Subcutaneous adipose tissue (tissue), 4 donors: ENCODE data around the gene IQSEC1. TPM values are rescaled to one million over a fixed set of nuclear protein-coding genes. Genes with fewer than 3 reads are reported as not detected.

Experiments used
- CTCF ChIP-seq: fragments of 450-650 bp; IDR thresholded peaks from one replicate; pipeline ENCODE4 v1.5.1; 2016; ENCODE audit warnings: low read depth, mild to moderate bottlenecking, control low read depth, antibody characterized with exemption, moderate library complexity
- total RNA-seq, 4 donors: library from RNA; depleted of rRNA; stranded (reverse); fragments of >200 nt; gene quantifications; one replicate each; pipeline ENCODE4 v1.1.0, GENCODE V29; 2016

The IQSEC1 gene
- total RNA-seq, 4 donors from 2014 or later: 44.3 to 99.1 (median 51.8) TPM

- TF ChIP-seq CTCF: no peak
Measured at GRCh38 chr3:12990781-12991480, 82.3 kb downstream of the IQSEC1 start.

- no peak for TF ChIP-seq CTCF
Measured at GRCh38 chr3:12990306-12990705, 82.9 kb downstream of the IQSEC1 start.

GRCh38 chr3:12988728-12989454, 84.3 kb downstream of the IQSEC1 start:
- TF ChIP-seq CTCF: no peak

- no peak for TF ChIP-seq CTCF
Measured at GRCh38 chr3:12987602-12988001, 85.6 kb downstream of the IQSEC1 start.

GRCh38 chr3:12986986-12987385, 86.2 kb downstream of the IQSEC1 start:
- TF ChIP-seq CTCF: no peak

- TF ChIP-seq CTCF: no peak
Measured at GRCh38 chr3:12986521-12986920, 86.7 kb downstream of the IQSEC1 start.

GRCh38 chr3:12986031-12986430, 87.2 kb downstream of the IQSEC1 start:
- no peak for TF ChIP-seq CTCF
